Endodermal cell (in vitro differentiated cells): ENCODE data around the gene CLDN10. TPM values are rescaled to one million over a fixed set of nuclear protein-coding genes. Genes with fewer than 3 reads are reported as not detected.

Experiments used
- DNase-seq: peaks from one replicate; pipeline ENCODE4 v3.0.0-alpha.2; 2017
- H3K27ac ChIP-seq: 2 replicates; pipeline ENCODE4 v1.5.1; 2013; ENCODE audit warnings: mild to moderate bottlenecking, low read depth, low read length, moderate library complexity
- H3K27me3 ChIP-seq: 2 replicates; pipeline ENCODE4 v1.6.1; 2013; ENCODE audit warnings: mild to moderate bottlenecking, low read length, moderate library complexity; ENCODE audit not compliant: insufficient read depth, control insufficient read depth, poor library complexity, severe bottlenecking
- H3K36me3 ChIP-seq: 2 replicates; pipeline ENCODE4 v1.7.0; 2013; ENCODE audit warnings: mild to moderate bottlenecking, low read length, moderate library complexity; ENCODE audit not compliant: control insufficient read depth, insufficient read depth
- H3K4me1 ChIP-seq: one replicate; pipeline ENCODE4 v1.7.0; 2013; ENCODE audit warnings: low read length; ENCODE audit not compliant: control insufficient read depth, insufficient read depth
- H3K4me3 ChIP-seq: 2 replicates; pipeline ENCODE4 v1.5.1; 2013; ENCODE audit warnings: mild to moderate bottlenecking, low read length, moderate library complexity
- H3K9ac ChIP-seq: 2 replicates; pipeline ENCODE4 v1.6.1; 2013; ENCODE audit warnings: mild to moderate bottlenecking, low read length, moderate library complexity; ENCODE audit not compliant: poor library complexity, severe bottlenecking; ENCODE audit errors: extremely low read depth
- H3K9me3 ChIP-seq: 2 replicates; pipeline ENCODE4 v1.6.1; 2013; ENCODE audit warnings: mild to moderate bottlenecking, low read length, moderate library complexity; ENCODE audit not compliant: control insufficient read depth
- H3K27ac Mint-ChIP-seq: 2 replicates; pipeline ENCODE4 v1.8.0; 2020; ENCODE audit warnings: mixed read lengths
- H3K27me3 Mint-ChIP-seq: 2 replicates; pipeline ENCODE4 v1.8.0; 2021; ENCODE audit warnings: mild to moderate bottlenecking, mixed read lengths; ENCODE audit not compliant: insufficient read depth
- H3K36me3 Mint-ChIP-seq: 2 replicates; pipeline ENCODE4 v1.8.0; 2020; ENCODE audit warnings: low read depth, mixed read lengths
- H3K4me1 Mint-ChIP-seq: 2 replicates; pipeline ENCODE4 v1.8.0; 2020; ENCODE audit warnings: mixed read lengths
- H3K4me3 Mint-ChIP-seq: 2 replicates; pipeline ENCODE4 v1.8.0; 2020; ENCODE audit warnings: mild to moderate bottlenecking, moderate library complexity, mixed read lengths
- H3K9me3 Mint-ChIP-seq: 2 replicates; pipeline ENCODE4 v1.8.0; 2020; ENCODE audit warnings: mild to moderate bottlenecking, mixed read lengths
- WGBS, 2 experiments: methylation state at CpG; one replicate each; pipeline versions ENCODE4 v1.1.5 to v1.1.7; 2013; ENCODE audit warnings: missing lambda C conversion rate in 2 of 2, mixed read lengths in 1 of 2; ENCODE audit not compliant: insufficient coverage in 1 of 2, insufficient read length in 1 of 2; 5-methylcytosine and 5-hydroxymethylcytosine counted together
- total RNA-seq, 2 donors: library from RNA; stranded (reverse); fragmentation: NEBNext Ultra II Directional in 1 of 2; extraction: Animal tissue kit (Norgen Biotek cat#: 25700) in 1 of 2; gene quantifications; 2 replicates in 1 of 2; 3 replicates in 1 of 2; pipeline ENCODE4 v1.2.1, GENCODE V29; 2021
- TF ChIP-seq, protein P1 (sequence below): fragments of 200-600 bp; sonication (generic); conservative IDR thresholded peaks from 2 replicates; pipeline ENCODE4 v1.5.0; 2021; ENCODE audit warnings: antibody characterized with exemption, mild to moderate bottlenecking

CLDN10 gene
- total RNA-seq, 2 donors from 2014 or later, result 4.6 to 10.6 TPM

GRCh38 chr13:95547531-95548167, 4.9 kb upstream of the CLDN10 start:
- Histone ChIP-seq H3K9ac (no peak overlapping the region), H3K27ac (no peak overlapping the region), H3K27me3 (peaks cover 14% of the 10 kb centered on the region), H3K36me3 (no peaks in the 10 kb centered on the region), H3K9me3 (no peaks in the 10 kb centered on the region), H3K4me3 (no peak overlapping the region), H3K4me1 (no peaks in the 10 kb centered on the region)
- Mint-ChIP-seq H3K27ac (no peak overlapping the region), H3K27me3 (peaks cover 13% of the 10 kb centered on the region), H3K4me3 (no peak overlapping the region), H3K36me3 (no peaks in the 10 kb centered on the region), H3K9me3 (no peaks in the 10 kb centered on the region), H3K4me1 (peaks cover 11% of the 10 kb centered on the region)
- TF ChIP-seq, protein P1, sequence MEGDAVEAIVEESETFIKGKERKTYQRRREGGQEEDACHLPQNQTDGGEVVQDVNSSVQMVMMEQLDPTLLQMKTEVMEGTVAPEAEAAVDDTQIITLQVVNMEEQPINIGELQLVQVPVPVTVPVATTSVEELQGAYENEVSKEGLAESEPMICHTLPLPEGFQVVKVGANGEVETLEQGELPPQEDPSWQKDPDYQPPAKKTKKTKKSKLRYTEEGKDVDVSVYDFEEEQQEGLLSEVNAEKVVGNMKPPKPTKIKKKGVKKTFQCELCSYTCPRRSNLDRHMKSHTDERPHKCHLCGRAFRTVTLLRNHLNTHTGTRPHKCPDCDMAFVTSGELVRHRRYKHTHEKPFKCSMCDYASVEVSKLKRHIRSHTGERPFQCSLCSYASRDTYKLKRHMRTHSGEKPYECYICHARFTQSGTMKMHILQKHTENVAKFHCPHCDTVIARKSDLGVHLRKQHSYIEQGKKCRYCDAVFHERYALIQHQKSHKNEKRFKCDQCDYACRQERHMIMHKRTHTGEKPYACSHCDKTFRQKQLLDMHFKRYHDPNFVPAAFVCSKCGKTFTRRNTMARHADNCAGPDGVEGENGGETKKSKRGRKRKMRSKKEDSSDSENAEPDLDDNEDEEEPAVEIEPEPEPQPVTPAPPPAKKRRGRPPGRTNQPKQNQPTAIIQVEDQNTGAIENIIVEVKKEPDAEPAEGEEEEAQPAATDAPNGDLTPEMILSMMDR, result no peak
- WGBS, 2 experiments, result 67 to 82% methylated on average over 3 to 5 of the region's 6 CpGs
- DNase-seq, result no peak

DNA sequence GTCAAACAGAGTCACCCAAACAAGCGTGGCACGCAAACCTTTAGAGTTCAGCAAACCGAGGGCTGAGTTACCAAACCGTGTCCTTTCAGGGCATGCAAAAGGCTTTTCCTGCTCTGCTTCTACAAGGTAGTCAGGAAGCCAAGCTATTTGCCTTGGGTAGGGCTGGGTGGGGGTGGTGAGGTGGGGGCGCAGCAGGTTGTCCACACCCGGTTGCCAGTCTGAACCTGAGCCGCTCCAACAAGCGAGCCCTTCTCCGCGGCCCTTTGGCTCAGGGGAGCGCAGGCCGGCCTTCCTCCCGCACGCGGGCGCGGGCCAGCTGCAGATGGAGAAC, 347 bp upstream of the CLDN10 start:
- no peak overlapping the region for H3K9ac ChIP-seq

DNA sequence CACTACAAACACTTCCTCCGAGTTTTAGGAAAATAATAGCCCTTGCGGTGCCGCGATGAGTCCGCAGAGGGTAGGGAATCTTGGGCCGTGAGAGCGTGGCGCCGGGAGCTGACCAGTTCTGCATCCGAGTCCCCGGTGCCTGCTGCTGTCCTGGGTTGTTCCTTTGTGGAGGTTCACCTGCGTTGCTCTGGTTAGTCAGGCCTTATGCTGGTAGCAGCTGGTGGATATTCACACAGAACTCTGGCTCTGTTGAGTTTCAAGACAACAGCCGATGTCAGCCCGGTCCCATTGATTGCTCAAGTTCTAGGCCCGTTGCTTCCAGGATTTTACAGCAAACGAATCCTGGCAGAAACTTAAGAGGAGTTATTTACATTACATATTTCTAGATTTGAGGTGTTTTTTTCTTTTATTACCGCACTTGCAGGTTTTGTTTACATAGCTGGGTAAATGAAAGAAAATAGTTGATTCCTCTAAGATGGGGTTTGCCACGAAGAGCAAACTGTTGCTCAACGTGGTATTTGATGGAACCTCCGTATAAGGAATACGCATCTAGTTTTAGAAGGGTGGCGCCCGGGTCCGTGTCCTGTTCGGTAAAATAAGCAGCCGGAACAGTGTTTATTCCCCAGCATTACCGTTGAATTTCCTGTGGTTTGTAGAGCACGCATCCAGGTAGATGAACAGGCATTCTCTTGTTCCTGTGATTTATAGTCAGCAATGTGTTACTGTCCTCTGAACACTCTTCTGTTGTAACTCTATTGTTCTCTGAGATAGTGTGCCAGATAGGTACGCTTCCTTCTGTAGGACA, 1.3 kb downstream of the CLDN10 start:
- 45 to 52% methylated on average over 23 to 29 of the region's 29 CpGs for WGBS, 2 experiments
- Mint-ChIP-seq H3K4me1 (peaks cover 19% of the 10 kb centered on the region), H3K9me3 (no peaks in the 10 kb centered on the region), H3K27me3 (peaks cover 31% of the 10 kb centered on the region), H3K36me3 (no peaks in the 10 kb centered on the region), H3K4me3 (peak overlapping the region; percentile 63), H3K27ac (no peak overlapping the region)
- Histone ChIP-seq H3K36me3 (no peaks in the 10 kb centered on the region), H3K9ac (no peak overlapping the region), H3K27ac (no peak overlapping the region), H3K27me3 (peaks cover 36% of the 10 kb centered on the region), H3K9me3 (no peaks in the 10 kb centered on the region), H3K4me3 (peak overlapping the region; percentile 77), H3K4me1 (no peaks in the 10 kb centered on the region)
- TF ChIP-seq, protein P1, result no peak
- peak; percentile 77 for DNase-seq

More for the DNA sequence above, 347 bp upstream of the CLDN10 start:
- H3K36me3 Mint-ChIP-seq, result no peaks in the 10 kb centered on the region
- peaks cover 20% of the 10 kb centered on the region for H3K4me1 Mint-ChIP-seq
- H3K27me3 Mint-ChIP-seq, result peaks cover 31% of the 10 kb centered on the region
- H3K36me3 ChIP-seq, result no peaks in the 10 kb centered on the region
- peak overlapping the region; percentile 63 for H3K4me3 Mint-ChIP-seq
- H3K27ac Mint-ChIP-seq, result no peak overlapping the region
- no peaks in the 10 kb centered on the region for H3K9me3 Mint-ChIP-seq
- WGBS, 2 experiments, result 22 to 66% methylated on average over 4 to 17 of the region's 17 CpGs
- TF ChIP-seq, protein P1, result no peak
- no peaks in the 10 kb centered on the region for H3K9me3 ChIP-seq
- H3K27ac ChIP-seq, result no peak overlapping the region
- DNase-seq, result no peak
- no peaks in the 10 kb centered on the region for H3K4me1 ChIP-seq
- peak overlapping the region; percentile 25 for H3K4me3 ChIP-seq
- peaks cover 36% of the 10 kb centered on the region for H3K27me3 ChIP-seq
